NCI-H524 (cell line): ENCODE results near the gene ADGRG6.

Experiments used
- DNase-seq, 2 experiments: peaks; one replicate each; lab custom pipeline; 2025; lab: John Stamatoyannopoulos, UW

Gene ADGRG6

GRCh38 chr6:142322066-142322465 is 20.3 kb downstream of the ADGRG6 start:
- no peak for DNase-seq

- no peak for DNase-seq
Observed at GRCh38 chr6:142322504-142323198, 20.8 kb downstream of the ADGRG6 start.

- no peak for DNase-seq
Observed at GRCh38 chr6:142323377-142323776, 21.6 kb downstream of the ADGRG6 start.

GRCh38 chr6:142324111-142324510 is 22.3 kb downstream of the ADGRG6 start:
- DNase-seq = no peak

- DNase-seq = peak in 1 of 2 experiments; percentile 6
Observed at GRCh38 chr6:142325111-142325510, 23.3 kb downstream of the ADGRG6 start.

GRCh38 chr6:142326540-142326939 is 24.7 kb downstream of the ADGRG6 start:
- no peak for DNase-seq

- no peak for DNase-seq
Observed at GRCh38 chr6:142328070-142328469, 26.3 kb downstream of the ADGRG6 start.

GRCh38 chr6:142329486-142330113 is 27.8 kb downstream of the ADGRG6 start:
- no peak for DNase-seq

GRCh38 chr6:142331075-142331551 is 29.3 kb downstream of the ADGRG6 start:
- no peak for DNase-seq

- DNase-seq = no peak
Observed at GRCh38 chr6:142331601-142332000, 29.8 kb downstream of the ADGRG6 start.

- DNase-seq = no peak
Observed at GRCh38 chr6:142332393-142333098, 30.7 kb downstream of the ADGRG6 start.

- DNase-seq = no peak
Observed at GRCh38 chr6:142333431-142333830, 31.6 kb downstream of the ADGRG6 start.

- no peak for DNase-seq
Observed at GRCh38 chr6:142334294-142334693, 32.5 kb downstream of the ADGRG6 start.

GRCh38 chr6:142335415-142335814 is 33.6 kb downstream of the ADGRG6 start:
- DNase-seq = no peak

GRCh38 chr6:142336183-142336582 is 34.4 kb downstream of the ADGRG6 start:
- no peak for DNase-seq

GRCh38 chr6:142336787-142337186 is 35.0 kb downstream of the ADGRG6 start:
- DNase-seq = no peak

GRCh38 chr6:142339113-142339512 is 37.3 kb downstream of the ADGRG6 start:
- no peak for DNase-seq

- DNase-seq = no peak
Observed at GRCh38 chr6:142339968-142340658, 38.3 kb downstream of the ADGRG6 start.

GRCh38 chr6:142341855-142342330 is 40.1 kb downstream of the ADGRG6 start:
- no peak for DNase-seq

- no peak for DNase-seq
Observed at GRCh38 chr6:142342986-142343385, 41.2 kb downstream of the ADGRG6 start.

- no peak for DNase-seq
Observed at GRCh38 chr6:142343938-142344337, 42.1 kb downstream of the ADGRG6 start.

- no peak for DNase-seq
Observed at GRCh38 chr6:142345261-142345660, 43.5 kb downstream of the ADGRG6 start.
